Kidney (tissue), 14 donors: ENCODE results near the gene SLC39A11. TPM values are rescaled to one million over a fixed set of nuclear protein-coding genes. Genes with fewer than 3 reads are reported as not detected.

Experiments used
- DNase-seq, 5 donors: peaks; one replicate each; pipeline ENCODE4 v3.0.0-alpha.2; 2013 to 2020
- FAIRE-seq: peaks from 2 replicates; lab custom pipeline; 2012; peaks lifted over from hg19 to GRCh38; lab: Jason Lieb, UNC
- H3K27ac ChIP-seq, 2 donors: one replicate each; pipeline ENCODE4 v1.7.0; 2013; ENCODE audit warnings: low read depth in 2 of 2, low read length in 2 of 2, inconsistent platforms in 1 of 2
- H3K27me3 ChIP-seq: one replicate; pipeline ENCODE4 v1.7.1; 2013; ENCODE audit warnings: low read length, inconsistent platforms; ENCODE audit not compliant: control insufficient read depth, insufficient read depth
- H3K36me3 ChIP-seq, 3 donors: one replicate each; pipeline versions ENCODE4 v1.7.0 to v1.7.1; 2013; ENCODE audit warnings: low read length in 3 of 3, control low read depth in 1 of 3, inconsistent platforms in 1 of 3; ENCODE audit not compliant: insufficient read depth in 3 of 3, control insufficient read depth in 2 of 3
- H3K4me1 ChIP-seq, 3 donors: one replicate each; pipeline versions ENCODE4 v1.7.0 to v1.7.1; 2013; ENCODE audit warnings: low read length in 3 of 3, inconsistent platforms in 1 of 3, low read depth in 1 of 3; ENCODE audit not compliant: control insufficient read depth in 2 of 3, insufficient read depth in 2 of 3
- H3K4me3 ChIP-seq, 3 donors: one replicate each; pipeline versions ENCODE4 v1.7.0 to v1.8.1; 2013; ENCODE audit warnings: low read length in 3 of 3, control low read depth in 1 of 3, inconsistent platforms in 1 of 3
- H3K9ac ChIP-seq, 3 donors: one replicate each; pipeline versions ENCODE4 v1.7.0 to v1.7.1; 2013; ENCODE audit warnings: low read length in 3 of 3, control low read depth in 1 of 3, inconsistent platforms in 1 of 3
- H3K9me3 ChIP-seq, 3 donors: one replicate each; pipeline versions ENCODE4 v1.7.0 to v1.7.1; 2013; ENCODE audit warnings: low read length in 3 of 3, control low read depth in 1 of 3, inconsistent platforms in 1 of 3; ENCODE audit not compliant: control insufficient read depth in 2 of 3, insufficient read depth in 1 of 3
- CTCF ChIP-seq: IDR thresholded peaks from 3 replicates; pipeline ENCODE4 v1.5.1; 2012; ENCODE audit warnings: mild to moderate bottlenecking, moderate library complexity, borderline replicate concordance; ENCODE audit not compliant: insufficient read depth; ENCODE audit errors: extremely low read depth
- intact Hi-C: fragments of 100-400 bp; cut with DNase I; formaldehyde crosslinking; loops from one replicate; pipeline ENCODE4 v1.11.1; 2022
- polyA plus RNA-seq: library from polyadenylated mRNA; stranded (reverse); fragments of 350-450 nt; fragmentation: Illumina TruSeq; extraction: RNeasy Lipid Tissue Mini Kit (QIAGEN cat#74804); gene quantifications from one replicate; pipeline ENCODE4 v1.2.3, GENCODE V29; 2014; ENCODE audit warnings: low read depth, low replicate concordance; ENCODE audit not compliant: insufficient read depth
- total RNA-seq: library from RNA; stranded (reverse); fragmentation: NEBNext Ultra II Directional; extraction: Animal tissue kit (Norgen Biotek cat#: 25700); gene quantifications from one replicate; pipeline ENCODE4 v1.2.1, GENCODE V29; 2021
- donor health status: control.
- donor health status: control.
- donor health status: control.
- donor health status: control.
- donor health status: control.
- donor health status: DM: yes; HTN: yes; CAD: no.
- donor health status: Normal renal cell carcinoma (clear cell type).

SLC39A11 gene
- total and polyA plus RNA-seq, 2 donors from 2014 or later = 19.7 to 37.2 TPM

- TF ChIP-seq CTCF = no peak
- no peaks in the 10 kb centered on the region for H3K27me3 ChIP-seq
- intact Hi-C loops = no loop called here
- no peak overlapping the region for H3K27ac ChIP-seq
- no peaks in the 10 kb centered on the region for H3K36me3 ChIP-seq
- H3K4me3 ChIP-seq = no peak overlapping the region
- no peaks in the 10 kb centered on the region for H3K4me1 ChIP-seq
- no peak overlapping the region for H3K9ac ChIP-seq
- FAIRE-seq = no peak
- no peaks in the 10 kb centered on the region for H3K9me3 ChIP-seq
- DNase-seq = no peak
Observed at GRCh38 chr17:72692676-72693075, 399.8 kb downstream of the SLC39A11 start.

GRCh38 chr17:72691586-72691985, 400.9 kb downstream of the SLC39A11 start:
- no peak for FAIRE-seq
- no peaks in the 10 kb centered on the region for H3K27me3 ChIP-seq
- intact Hi-C loops = no loop called here
- TF ChIP-seq CTCF = no peak
- H3K27ac ChIP-seq = no peak overlapping the region
- H3K36me3 ChIP-seq = no peaks in the 10 kb centered on the region
- H3K4me1 ChIP-seq = no peaks in the 10 kb centered on the region
- no peak for DNase-seq
- no peak overlapping the region for H3K4me3 ChIP-seq
- no peaks in the 10 kb centered on the region for H3K9me3 ChIP-seq
- H3K9ac ChIP-seq = no peak overlapping the region

- no peaks in the 10 kb centered on the region for H3K36me3 ChIP-seq
- no peak overlapping the region for H3K27ac ChIP-seq
- H3K4me1 ChIP-seq = no peaks in the 10 kb centered on the region
- DNase-seq = no peak
- H3K9me3 ChIP-seq = no peaks in the 10 kb centered on the region
- intact Hi-C loops = no loop called here
- H3K9ac ChIP-seq = no peak overlapping the region
- no peak overlapping the region for H3K4me3 ChIP-seq
- H3K27me3 ChIP-seq = no peaks in the 10 kb centered on the region
- TF ChIP-seq CTCF = no peak
- FAIRE-seq = no peak
Observed at GRCh38 chr17:72691017-72691416, 401.5 kb downstream of the SLC39A11 start.

- H3K4me3 ChIP-seq = no peak overlapping the region
- no peak for FAIRE-seq
- no peaks in the 10 kb centered on the region for H3K4me1 ChIP-seq
- H3K27me3 ChIP-seq = no peaks in the 10 kb centered on the region
- no peak overlapping the region for H3K27ac ChIP-seq
- no peak for TF ChIP-seq CTCF
- H3K36me3 ChIP-seq = no peaks in the 10 kb centered on the region
- DNase-seq = peak in 1 of 5 donors; percentile 12
- intact Hi-C loops = no loop called here
- H3K9me3 ChIP-seq = no peaks in the 10 kb centered on the region
- H3K9ac ChIP-seq = no peak overlapping the region
Observed at GRCh38 chr17:72687886-72688285, 404.6 kb downstream of the SLC39A11 start.
